GM23338 (cell line): ENCODE data around the gene RMND5B. TPM values are rescaled to one million over a fixed set of nuclear protein-coding genes. Genes with fewer than 3 reads are reported as not detected.

Experiments
- ATAC-seq: fragments of 200-7000 bp; cut with Tn5 transposase; 3 replicates; pipeline ENCODE4 v1.9.1; 2020
- DNase-seq: peaks from one replicate; pipeline ENCODE4 v3.0.0-alpha.2; 2015; ENCODE audit warnings: low spot score
- H2AFZ ChIP-seq: fragments of 200-600 bp; sonication (generic); 2 replicates; pipeline ENCODE4 v1.8.0; 2016; ENCODE audit warnings: antibody characterized with exemption, mild to moderate bottlenecking, moderate library complexity
- H3F3A ChIP-seq: fragments of 200-600 bp; sonication (generic); replicated peaks from 2 replicates; pipeline ENCODE4 v1.8.0; 2017; ENCODE audit warnings: antibody characterized with exemption, mixed run types, low read depth
- H3K27ac ChIP-seq: fragments of 200-600 bp; sonication (generic); 2 replicates; pipeline ENCODE4 v1.6.1; 2016; ENCODE audit warnings: low read depth
- H3K27me3 ChIP-seq: fragments of 200-600 bp; sonication (generic); 2 replicates; pipeline ENCODE4 v1.8.0; 2016; ENCODE audit warnings: mild to moderate bottlenecking, mixed run types, moderate library complexity; ENCODE audit not compliant: insufficient read depth
- H3K36me3 ChIP-seq: fragments of 200-600 bp; sonication (generic); 2 replicates; pipeline ENCODE4 v1.8.0; 2016; ENCODE audit warnings: mild to moderate bottlenecking; ENCODE audit not compliant: insufficient read depth
- H3K4me1 ChIP-seq: fragments of 200-600 bp; sonication (generic); 2 replicates; pipeline ENCODE4 v1.8.0; 2016; ENCODE audit warnings: mild to moderate bottlenecking, moderate library complexity; ENCODE audit not compliant: insufficient read depth
- H3K4me2 ChIP-seq: fragments of 200-600 bp; sonication (generic); 2 replicates; pipeline ENCODE4 v1.7.1; 2017; ENCODE audit warnings: mixed run types
- H3K4me3 ChIP-seq: fragments of 200-600 bp; sonication (generic); 2 replicates; pipeline ENCODE4 v1.6.1; 2016; ENCODE audit warnings: mixed run types
- H3K79me2 ChIP-seq: fragments of 200-600 bp; sonication (generic); replicated peaks from 2 replicates; pipeline ENCODE4 v1.8.0; 2017; ENCODE audit warnings: mild to moderate bottlenecking; ENCODE audit not compliant: insufficient read depth
- H3K9me2 ChIP-seq: fragments of 200-600 bp; sonication (generic); 2 replicates; pipeline ENCODE4 v1.8.0; 2017; ENCODE audit not compliant: insufficient read depth
- H4K20me1 ChIP-seq: fragments of 200-600 bp; sonication (generic); replicated peaks from 2 replicates; pipeline ENCODE4 v1.8.0; 2017; ENCODE audit warnings: mild to moderate bottlenecking; ENCODE audit not compliant: insufficient read depth
- H3K27ac Mint-ChIP-seq: 2 replicates; pipeline ENCODE4 v1.8.0; 2020; ENCODE audit warnings: inconsistent platforms, mild to moderate bottlenecking, moderate library complexity, mixed read lengths
- H3K27me3 Mint-ChIP-seq: 3 replicates; pipeline ENCODE4 v1.8.0; 2022; ENCODE audit warnings: low read depth, mild to moderate bottlenecking, moderate library complexity, mixed read lengths, inconsistent platforms; ENCODE audit not compliant: insufficient read depth, poor library complexity
- H3K36me3 Mint-ChIP-seq: 3 replicates; pipeline ENCODE4 v1.8.0; 2021; ENCODE audit warnings: low read depth, mild to moderate bottlenecking, inconsistent platforms, moderate library complexity, mixed read lengths
- H3K4me1 Mint-ChIP-seq: 3 replicates; pipeline ENCODE4 v1.8.0; 2020; ENCODE audit warnings: mild to moderate bottlenecking, inconsistent platforms, mixed read lengths
- H3K4me3 Mint-ChIP-seq: 3 replicates; pipeline ENCODE4 v1.8.0; 2021; ENCODE audit warnings: moderate library complexity, mild to moderate bottlenecking, inconsistent platforms, mixed read lengths
- H3K9me3 Mint-ChIP-seq: 3 replicates; pipeline ENCODE4 v1.8.0; 2020; ENCODE audit warnings: moderate library complexity, mild to moderate bottlenecking, inconsistent platforms, mixed read lengths
- CREB1 ChIP-seq: fragments of 250-450 bp; sonication (Bioruptor Pico); IDR thresholded peaks from 2 replicates; pipeline ENCODE4 v1.5.0; 2020; ENCODE audit warnings: low read depth, mild to moderate bottlenecking, moderate library complexity
- ETS1 ChIP-seq: IDR thresholded peaks from 2 replicates; pipeline ENCODE4 v1.6.1; 2016; ENCODE audit warnings: antibody characterized with exemption
- EZH2phosphoT487 ChIP-seq: fragments of 200-600 bp; sonication (generic); IDR thresholded peaks from one replicate; pipeline ENCODE4 v1.8.1; 2018; ENCODE audit warnings: antibody characterized with exemption; ENCODE audit not compliant: unreplicated experiment
- JUNB ChIP-seq: IDR thresholded peaks from one replicate; pipeline ENCODE4 v1.6.1; 2016; ENCODE audit warnings: antibody characterized with exemption; ENCODE audit not compliant: unreplicated experiment
- POLR2AphosphoS5 ChIP-seq: IDR thresholded peaks from 2 replicates; pipeline ENCODE4 v1.6.1; 2016; ENCODE audit warnings: antibody characterized with exemption, low read depth
- STAT1 ChIP-seq: IDR thresholded peaks from one replicate; pipeline ENCODE4 v1.6.1; 2016; ENCODE audit warnings: antibody characterized with exemption; ENCODE audit not compliant: unreplicated experiment
- ZNF114 ChIP-seq: fragments of 250-450 bp; sonication (Bioruptor Pico); IDR thresholded peaks from 2 replicates; pipeline ENCODE4 v1.5.0; 2020; ENCODE audit warnings: mild to moderate bottlenecking, moderate library complexity
- ZNF331 ChIP-seq: fragments of 250-450 bp; sonication (Bioruptor Pico); IDR thresholded peaks from 2 replicates; pipeline ENCODE4 v1.5.0; 2020; ENCODE audit warnings: low read depth, mild to moderate bottlenecking, moderate library complexity
- ZNF462 ChIP-seq: fragments of 250-450 bp; sonication (Bioruptor Pico); IDR thresholded peaks from 2 replicates; pipeline ENCODE4 v1.5.0; 2020; ENCODE audit warnings: mild to moderate bottlenecking, moderate library complexity
- polyA plus RNA-seq: library from polyadenylated mRNA; unstranded; fragments of >200 nt; fragmentation: Nextera tagmentation; extraction: Ambion mirVana; gene quantifications from 2 replicates; pipeline ENCODE4 v1.2.1, GENCODE V29; 2016
- total RNA-seq: library from RNA; depleted of rRNA; stranded (reverse); fragments of >200 nt; shearing (Covaris generic); gene quantifications from 2 replicates; pipeline ENCODE4 v1.2.3, GENCODE V29; 2014
- TF ChIP-seq, protein P1 (sequence below), 2 experiments: fragments of 200-600 bp in 1 of 2; sonication (generic) in 1 of 2; conservative IDR thresholded peaks; 2 replicates each; pipeline versions ENCODE4 v1.5.1 to v1.6.1; 2016 to 2017; ENCODE audit warnings: antibody characterized with exemption in 2 of 2, low read depth in 2 of 2, mild to moderate bottlenecking in 2 of 2, moderate library complexity in 1 of 2

RMND5B gene
- total and polyA plus RNA-seq, 2 experiments from 2014 or later: 47.5 to 101 TPM

DNA sequence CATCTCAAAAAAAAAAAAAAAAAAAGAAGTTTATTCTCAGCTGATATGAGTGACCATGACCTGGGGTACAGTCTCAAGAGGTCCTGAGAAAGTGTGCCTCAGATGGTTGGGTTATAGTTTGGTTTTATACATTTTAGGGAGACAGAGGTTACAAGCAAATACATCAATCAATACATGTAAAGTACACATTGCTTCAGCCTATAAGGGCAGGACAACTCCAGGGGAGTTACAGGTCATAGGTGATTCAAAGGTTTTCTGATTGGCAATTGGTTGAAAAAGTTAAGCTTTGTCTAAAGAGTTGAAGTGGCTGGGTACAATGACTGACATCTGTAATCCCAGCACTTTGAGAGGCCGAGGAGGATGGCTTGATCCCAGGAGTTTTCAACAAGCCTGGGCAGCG lies 58.6 kb downstream of the RMND5B start:
- H3K4me3 Mint-ChIP-seq: no peak overlapping the region
- H3K4me3 ChIP-seq: no peak overlapping the region
- no peak for TF ChIP-seq ZNF462
- no peak for TF ChIP-seq POLR2AphosphoS5
- TF ChIP-seq ZNF114: no peak
- TF ChIP-seq EZH2phosphoT487: no peak
- TF ChIP-seq, protein P1, sequence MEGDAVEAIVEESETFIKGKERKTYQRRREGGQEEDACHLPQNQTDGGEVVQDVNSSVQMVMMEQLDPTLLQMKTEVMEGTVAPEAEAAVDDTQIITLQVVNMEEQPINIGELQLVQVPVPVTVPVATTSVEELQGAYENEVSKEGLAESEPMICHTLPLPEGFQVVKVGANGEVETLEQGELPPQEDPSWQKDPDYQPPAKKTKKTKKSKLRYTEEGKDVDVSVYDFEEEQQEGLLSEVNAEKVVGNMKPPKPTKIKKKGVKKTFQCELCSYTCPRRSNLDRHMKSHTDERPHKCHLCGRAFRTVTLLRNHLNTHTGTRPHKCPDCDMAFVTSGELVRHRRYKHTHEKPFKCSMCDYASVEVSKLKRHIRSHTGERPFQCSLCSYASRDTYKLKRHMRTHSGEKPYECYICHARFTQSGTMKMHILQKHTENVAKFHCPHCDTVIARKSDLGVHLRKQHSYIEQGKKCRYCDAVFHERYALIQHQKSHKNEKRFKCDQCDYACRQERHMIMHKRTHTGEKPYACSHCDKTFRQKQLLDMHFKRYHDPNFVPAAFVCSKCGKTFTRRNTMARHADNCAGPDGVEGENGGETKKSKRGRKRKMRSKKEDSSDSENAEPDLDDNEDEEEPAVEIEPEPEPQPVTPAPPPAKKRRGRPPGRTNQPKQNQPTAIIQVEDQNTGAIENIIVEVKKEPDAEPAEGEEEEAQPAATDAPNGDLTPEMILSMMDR (conservative IDR thresholded peaks at IDR 0.05; ENCODE audit: low read depth in 2 of 2): no peak
- TF ChIP-seq ETS1: no peak
- TF ChIP-seq JUNB: no peak
- TF ChIP-seq ZNF331 (CRISPR knock-in tag): no peak
- TF ChIP-seq CREB1 (CRISPR knock-in tag): no peak
- no peak for TF ChIP-seq STAT1
- no peaks in the 10 kb centered on the region for H3K79me2 ChIP-seq
- no peak overlapping the region for H2AFZ ChIP-seq
- H3K27ac Mint-ChIP-seq: no peak overlapping the region
- no peaks in the 10 kb centered on the region for H3K9me2 ChIP-seq
- no peak overlapping the region for H3K4me2 ChIP-seq
- H3K27ac ChIP-seq: no peak overlapping the region
- no peaks in the 10 kb centered on the region for H3K4me1 ChIP-seq
- no peaks in the 10 kb centered on the region for H3F3A ChIP-seq
- peaks cover 34% of the 10 kb centered on the region for H3K9me3 Mint-ChIP-seq
- H3K4me1 Mint-ChIP-seq: peaks cover 9% of the 10 kb centered on the region
- DNase-seq (no peak), ATAC-seq (no peak)
- H3K36me3 Mint-ChIP-seq: peaks cover 20% of the 10 kb centered on the region
- peaks cover 11% of the 10 kb centered on the region for H3K27me3 Mint-ChIP-seq
- H3K36me3 ChIP-seq: 0 out of 2 replicates have a peak, but pooled peaks cover 2% of the 10 kb centered on the region
- H4K20me1 ChIP-seq: no peaks in the 10 kb centered on the region
- H3K27me3 ChIP-seq: no peaks in the 10 kb centered on the region
